Myocyte (in vitro differentiated cells): ENCODE results near the gene SMAD4. TPM values are rescaled to one million over a fixed set of nuclear protein-coding genes. Genes with fewer than 3 reads are reported as not detected.
"Not testable (repeated sequence)": the region's sequence is repeated elsewhere in the genome, so short reads cannot be mapped to it uniquely, and the experiment has no call there.

Source experiments
- DNase-seq: peaks from one replicate; pipeline ENCODE4 v3.0.0-alpha.2; 2012; ENCODE audit warnings: low read depth
- polyA plus RNA-seq: library from polyadenylated mRNA; unstranded; fragments of >200 nt; gene quantifications from one replicate; pipeline ENCODE4 v1.2.1, GENCODE V29; 2012; ENCODE audit warnings: missing spikeins
- total RNA-seq: library from RNA; depleted of rRNA; stranded (reverse); fragments of >200 nt; gene quantifications from 2 replicates; pipeline ENCODE4 v1.2.3, GENCODE V29; 2014

Gene SMAD4
- 130 and 132 TPM in 2 replicates for total RNA-seq
- polyA plus RNA-seq = 55.6 TPM

DNA sequence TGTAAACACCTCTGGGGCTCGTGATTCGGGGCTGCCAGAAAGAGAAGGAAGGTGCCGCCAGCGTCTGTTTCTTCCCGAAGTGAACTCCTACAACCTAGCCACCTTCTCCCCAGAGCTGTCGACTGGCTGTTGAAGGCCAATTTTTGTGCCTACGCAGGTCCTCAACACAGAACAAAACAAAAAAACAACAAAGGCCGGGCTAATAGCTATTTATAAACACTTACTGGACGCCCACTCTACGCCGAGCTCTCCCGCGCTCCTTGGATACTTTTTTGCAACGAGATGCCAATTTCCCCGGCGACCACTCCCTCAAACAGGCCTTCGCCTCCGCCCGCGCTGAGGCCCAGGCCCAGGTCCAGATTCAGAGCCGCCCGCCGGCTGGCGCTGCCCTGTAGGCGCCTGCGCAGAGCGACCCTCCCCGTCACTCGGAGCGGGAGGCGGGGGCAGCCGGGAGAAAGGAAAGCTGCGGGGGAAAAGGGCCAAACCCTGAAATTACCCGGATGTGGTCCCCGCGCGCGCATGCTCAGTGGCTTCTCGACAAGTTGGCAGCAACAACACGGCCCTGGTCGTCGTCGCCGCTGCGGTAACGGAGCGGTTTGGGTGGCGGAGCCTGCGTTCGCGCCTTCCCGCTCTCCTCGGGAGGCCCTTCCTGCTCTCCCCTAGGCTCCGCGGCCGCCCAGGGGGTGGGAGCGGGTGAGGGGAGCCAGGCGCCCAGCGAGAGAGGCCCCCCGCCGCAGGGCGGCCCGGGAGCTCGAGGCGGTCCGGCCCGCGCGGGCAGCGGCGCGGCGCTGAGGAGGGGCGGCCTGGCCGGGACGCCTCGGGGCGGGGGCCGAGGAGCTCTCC, at the start of gene SMAD4:
Gene SMAD4 (plus strand): TSS at position 520 of the 843 bp plus-strand sequence. CDS start 16,834 bp downstream, outside the sequence.
- peak; percentile 97 for DNase-seq

- DNase-seq = no peak
Measured at GRCh38 chr18:50981381-50981780, 48.6 kb upstream of the SMAD4 start.

DNA sequence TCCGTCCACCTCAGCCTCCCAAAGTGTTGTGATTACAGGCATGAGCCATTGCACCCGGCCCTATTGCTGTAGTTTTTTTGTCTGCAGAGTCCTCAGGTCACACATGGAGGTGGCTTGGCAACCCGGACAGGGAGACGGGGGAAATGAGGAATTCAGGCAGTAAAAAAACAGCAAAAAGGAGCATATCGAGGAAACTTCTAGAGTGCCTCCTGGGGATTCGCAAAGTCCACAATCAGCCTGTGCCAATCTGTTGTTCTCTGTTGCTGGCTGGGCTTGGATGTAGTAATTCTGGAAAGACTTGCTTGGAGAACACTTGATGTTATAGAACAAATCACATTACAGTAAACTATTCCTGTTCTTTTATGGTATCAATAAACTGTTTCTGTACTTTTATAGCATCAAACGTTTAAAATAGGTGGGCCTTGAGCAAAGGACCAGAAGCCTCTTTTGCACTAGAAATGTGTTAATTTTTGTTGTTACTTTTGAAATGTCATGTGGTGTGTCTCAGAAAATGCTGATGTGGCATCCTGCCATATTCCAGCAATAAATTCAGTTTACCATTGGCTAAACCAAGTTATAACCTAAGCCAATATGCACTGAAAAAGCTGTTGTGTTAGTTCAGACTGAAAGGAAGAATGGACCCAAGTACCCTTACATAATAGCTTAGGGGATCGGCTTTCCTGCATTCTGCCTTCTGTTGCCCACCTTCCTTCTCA, 47.8 kb upstream of the SMAD4 start:
- DNase-seq = no peak

DNA sequence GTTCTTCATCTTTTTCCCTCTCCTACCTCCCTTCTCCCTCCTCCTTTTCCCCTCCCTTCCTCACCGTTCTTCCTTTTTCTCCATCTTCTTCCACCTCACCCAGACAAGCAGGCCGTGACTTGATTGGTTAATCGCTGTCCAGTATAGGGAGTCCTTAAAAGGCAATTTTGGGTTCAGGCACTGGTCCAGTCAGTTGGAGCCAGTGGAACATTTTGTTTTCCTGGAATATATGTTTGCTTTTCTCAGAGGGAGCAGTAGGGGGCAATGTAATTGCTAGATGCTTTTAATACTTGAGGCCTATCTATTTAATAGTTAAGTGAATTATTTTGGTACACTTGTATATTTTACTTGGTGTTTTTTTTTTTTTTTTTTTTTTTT, 47.2 kb upstream of the SMAD4 start:
- DNase-seq = no peak

DNA sequence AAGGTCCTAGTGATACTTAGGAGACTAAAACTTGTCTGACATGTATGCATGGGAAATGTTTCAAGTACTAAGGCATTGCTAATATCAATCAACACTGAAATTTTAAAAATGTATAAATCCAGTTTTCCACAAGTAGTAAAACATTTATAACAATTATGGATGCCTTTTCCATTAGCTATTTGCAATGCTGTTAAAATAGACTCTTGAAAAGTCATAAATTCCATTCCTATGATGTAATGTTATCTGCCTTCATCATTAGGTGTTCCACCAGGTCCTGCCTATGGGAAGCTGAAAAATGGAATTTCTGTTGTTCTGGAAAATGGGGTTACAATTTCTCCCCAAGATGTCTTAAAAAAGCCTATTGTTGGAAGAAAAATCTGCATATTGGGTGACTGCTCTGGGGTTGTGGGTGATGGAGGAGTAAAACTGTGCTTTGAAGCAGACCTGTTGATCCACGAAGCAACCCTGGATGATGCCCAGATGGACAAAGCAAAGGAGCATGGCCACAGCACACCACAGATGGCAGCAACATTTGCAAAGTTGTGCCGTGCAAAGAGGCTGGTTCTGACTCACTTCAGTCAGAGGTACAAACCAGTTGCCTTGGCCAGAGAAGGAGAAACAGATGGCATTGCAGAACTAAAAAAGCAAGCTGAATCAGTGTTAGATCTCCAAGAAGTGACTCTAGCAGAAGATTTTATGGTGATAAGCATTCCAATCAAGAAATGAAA, 43.5 kb upstream of the SMAD4 start:
- peak; percentile 77 for DNase-seq

DNA sequence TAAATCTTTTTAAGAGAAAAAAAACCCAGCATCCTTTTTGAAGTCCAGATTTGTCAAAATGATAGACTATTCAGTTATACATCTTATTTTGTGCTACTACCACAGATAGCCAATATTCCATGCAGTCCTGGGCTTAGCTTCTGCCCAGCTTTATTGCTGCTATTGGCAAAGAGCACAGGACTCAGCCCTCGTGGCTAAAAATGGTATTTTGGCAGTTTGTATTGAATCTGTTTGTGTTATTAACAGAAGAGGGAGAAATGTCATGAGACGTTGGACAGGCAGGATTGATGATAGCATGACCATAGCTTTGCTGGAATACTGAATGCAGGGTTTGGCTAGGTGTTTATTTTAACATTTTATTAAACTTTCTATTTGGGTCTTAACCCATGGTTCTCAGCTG, 42.8 kb upstream of the SMAD4 start:
- no peak for DNase-seq

- peak; percentile 25 for DNase-seq
Measured at GRCh38 chr18:50989711-50990110, 40.3 kb upstream of the SMAD4 start.

DNA sequence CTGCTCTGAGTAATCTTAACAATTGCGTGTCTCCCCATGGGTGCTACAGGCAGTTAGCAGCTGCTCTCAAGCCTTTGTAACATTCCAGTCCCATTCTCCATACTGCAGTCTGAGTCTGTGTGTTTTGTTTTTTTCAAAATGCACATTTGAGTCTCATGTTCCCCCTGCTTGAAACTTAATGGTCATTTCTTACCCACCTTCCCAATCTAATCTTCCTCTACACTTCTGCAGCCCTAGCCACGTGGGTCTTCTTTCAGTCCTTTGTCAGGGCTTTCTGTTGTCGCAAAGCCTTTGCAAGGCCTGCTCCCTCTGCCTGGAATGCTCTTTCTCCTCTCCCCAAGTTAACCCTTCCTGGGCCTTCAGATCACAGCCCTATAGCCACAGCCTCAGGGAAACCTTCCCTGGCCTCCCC, 37.7 kb upstream of the SMAD4 start:
- DNase-seq = no peak

DNA sequence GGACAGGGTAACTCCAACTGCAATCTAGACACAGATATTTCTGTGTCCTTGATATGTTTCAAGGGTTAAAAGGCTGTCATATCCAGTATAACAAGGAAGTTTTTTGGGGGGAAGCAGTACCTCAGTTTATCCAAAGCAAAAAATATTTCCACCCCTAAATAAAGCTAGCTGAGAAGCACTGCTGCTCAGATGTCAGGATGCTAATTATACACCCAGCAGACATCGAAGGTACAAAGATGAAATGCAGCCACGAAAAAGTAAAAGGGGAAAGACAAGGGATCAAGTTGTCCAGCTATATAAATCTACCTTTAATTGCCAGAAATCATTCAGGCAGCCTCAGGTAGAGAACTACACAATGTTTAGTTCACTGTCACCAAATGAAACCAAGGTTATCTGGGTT, 36.0 kb upstream of the SMAD4 start:
- no peak for DNase-seq

DNA sequence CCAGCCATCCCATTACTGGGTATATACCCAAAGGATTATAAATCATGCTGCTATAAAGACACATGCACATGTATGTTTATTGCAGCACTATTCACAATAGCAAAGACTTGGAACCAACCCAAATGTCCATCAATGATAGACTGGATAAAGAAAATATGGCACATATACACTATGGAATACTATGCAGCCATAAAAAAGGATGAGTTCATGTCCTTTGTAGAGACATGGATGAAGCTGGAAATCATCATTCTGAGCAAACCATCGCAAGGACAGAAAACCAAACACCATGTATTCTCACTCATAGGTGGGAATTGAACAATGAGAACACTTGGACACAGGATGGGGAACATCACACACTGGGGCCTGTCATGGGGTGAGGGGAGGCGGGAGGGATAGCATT, 26.8 kb upstream of the SMAD4 start:
- DNase-seq = not testable (repeated sequence)

- DNase-seq = no peak
Measured at GRCh38 chr18:51006061-51006818, 23.8 kb upstream of the SMAD4 start.

- DNase-seq = no peak
Measured at GRCh38 chr18:51006948-51007789, 22.8 kb upstream of the SMAD4 start.

GRCh38 chr18:51007790-51008139, 22.2 kb upstream of the SMAD4 start:
- no peak for DNase-seq

DNA sequence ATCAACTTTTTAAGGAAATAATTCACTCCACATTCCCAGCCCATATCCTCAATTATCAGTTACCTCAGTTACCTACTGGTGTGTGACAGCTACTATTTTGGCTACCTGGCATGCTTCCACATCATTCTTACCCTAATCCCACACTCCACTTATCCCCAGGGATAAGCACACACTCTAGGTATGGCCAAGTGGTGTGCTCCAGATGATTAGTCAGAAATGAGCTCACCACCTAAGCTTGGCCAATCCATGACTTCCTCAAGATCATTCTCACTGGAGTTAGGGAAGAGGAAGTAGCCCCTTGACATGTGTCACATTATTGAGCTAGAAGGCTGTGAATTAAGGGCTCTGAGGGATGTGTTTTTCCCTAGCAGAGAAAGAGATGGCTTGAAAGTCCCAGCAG, 20.9 kb upstream of the SMAD4 start:
- no peak for DNase-seq

GRCh38 chr18:51010218-51010617, 19.8 kb upstream of the SMAD4 start:
- DNase-seq = no peak

- no peak for DNase-seq
Measured at GRCh38 chr18:51011709-51012108, 18.3 kb upstream of the SMAD4 start.

GRCh38 chr18:51012441-51012840, 17.6 kb upstream of the SMAD4 start:
- DNase-seq = no peak

DNA sequence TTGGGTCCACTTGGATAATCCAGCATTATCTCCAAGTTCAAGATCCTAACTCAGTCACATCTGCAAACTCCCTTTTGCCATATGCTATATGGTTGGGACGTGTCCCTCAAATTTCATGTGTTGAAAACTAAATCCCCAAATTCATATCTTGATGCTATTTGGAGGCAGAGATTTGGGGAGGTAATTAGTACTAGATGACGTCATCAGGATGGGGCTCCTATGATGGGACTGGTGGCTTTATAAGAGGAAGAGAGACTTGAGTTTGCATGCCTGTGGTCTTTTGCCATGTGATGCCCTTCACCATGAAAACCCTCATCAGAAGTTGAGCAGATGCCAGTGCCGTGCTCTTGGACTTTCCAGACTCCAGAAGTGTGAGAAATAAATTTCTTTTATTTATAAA, 16.8 kb upstream of the SMAD4 start:
- DNase-seq = peak; percentile 24

DNA sequence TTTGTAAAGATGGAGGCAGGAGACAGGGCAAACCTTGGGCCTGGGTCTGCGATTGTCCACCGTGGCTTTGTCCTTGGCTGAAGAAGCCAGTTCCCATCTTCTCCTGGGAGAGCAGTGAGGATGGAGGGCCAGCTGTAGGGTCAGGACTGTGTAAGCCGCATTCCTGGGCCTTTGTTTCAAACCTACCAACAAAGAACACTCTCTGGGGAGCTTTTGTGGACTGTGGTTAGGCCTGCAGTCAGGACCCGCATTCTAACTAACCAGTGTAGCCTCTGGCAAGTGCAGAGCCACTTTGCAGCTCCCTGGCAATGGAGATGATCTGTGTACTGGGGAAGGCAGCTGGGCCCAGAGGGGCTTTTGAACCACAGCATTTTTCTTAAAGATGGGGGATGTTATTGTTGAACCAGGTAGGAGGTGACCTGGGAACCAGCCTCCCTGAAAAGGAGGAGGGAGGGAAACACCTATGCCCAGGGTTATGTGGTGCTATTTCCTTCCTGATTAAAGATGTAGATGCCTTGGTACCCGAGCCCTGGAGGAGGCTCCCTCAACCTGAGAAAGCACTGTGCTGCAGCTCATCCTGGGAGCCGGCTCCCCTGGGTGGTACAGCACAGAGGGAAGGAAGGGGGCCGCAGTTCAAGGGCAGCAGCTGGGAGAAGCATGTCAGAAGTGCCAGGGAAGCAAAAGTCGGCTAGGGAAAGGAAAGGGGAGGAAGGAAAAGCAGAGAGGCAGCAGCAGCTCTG, 12.7 kb upstream of the SMAD4 start:
- DNase-seq = peak; percentile 87

- DNase-seq = no peak
Measured at GRCh38 chr18:51020536-51020935, 9.5 kb upstream of the SMAD4 start.
